ENCODE measurements around the gene KLHL22. TPM values are rescaled to one million over a fixed set of nuclear protein-coding genes. Genes with fewer than 3 reads are reported as not detected.

The KLHL22 gene
- total and polyA plus RNA-seq, 2 donors (not counting 3 experiments of a cell fraction or from before 2014, with no cell fraction given) = 24.2 to 33.6 TPM

- POLR2A ChIA-PET = no interaction called here
- H3K4me2 ChIP-seq (ENCODE audit: insufficient read depth, low read length) = peak overlapping the region; percentile 91
- BruUV-seq (replicated peaks) = no TSS peak
- H2AFZ ChIP-seq (ENCODE audit: low read depth, low read length) = peak overlapping the region; percentile 95
- TF ChIP-seq, protein P1, sequence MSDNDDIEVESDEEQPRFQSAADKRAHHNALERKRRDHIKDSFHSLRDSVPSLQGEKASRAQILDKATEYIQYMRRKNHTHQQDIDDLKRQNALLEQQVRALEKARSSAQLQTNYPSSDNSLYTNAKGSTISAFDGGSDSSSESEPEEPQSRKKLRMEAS (IDR thresholded peaks at IDR 0.05; ENCODE audit: insufficient read depth, insufficient read length) = peak; percentile 52
- TF ChIP-seq POLR2AphosphoS5 (IDR thresholded peaks at IDR 0.05; ENCODE audit: insufficient read depth, low read depth, low read length) = peak; percentile 50
- peak; percentile 93 for TF ChIP-seq POLR2A (IDR thresholded peaks at IDR 0.05; ENCODE audit: low read depth, low read length)
- no peak for TF ChIP-seq FOS (IDR thresholded peaks at IDR 0.05; ENCODE audit: borderline replicate concordance, insufficient read depth, low read length)
- TF ChIP-seq GATA2 (IDR thresholded peaks at IDR 0.05; ENCODE audit: insufficient read depth, insufficient read length, low read depth, low read length) = no peak
- peak; percentile 87 to 91 for TF ChIP-seq CTCF (IDR thresholded peaks at IDR 0.05; ENCODE audit: extremely low read depth in 1 of 2, insufficient read depth in 1 of 2, low read depth in 1 of 2, low read length in 2 of 2)
- no peak for TF ChIP-seq JUN (IDR thresholded peaks at IDR 0.05; ENCODE audit: borderline replicate concordance, insufficient read depth, insufficient read length, low read depth)
- TF ChIP-seq EZH2 (IDR thresholded peaks at IDR 0.05; ENCODE audit: borderline replicate concordance, low read depth, low read length, severe bottlenecking) = no peak
- TF ChIP-seq MYC (IDR thresholded peaks at IDR 0.05; ENCODE audit: low read depth, low read length) = no peak
- intact Hi-C loops (cut with micrococcal nuclease) = loop anchor here (1.0 to 10.0 kb wide), 5 partner anchors 11 to 171 kb away; partner anchors contain the start of genes DGCR6L, MED15 and SCARF2
- H3K79me2 ChIP-seq (ENCODE audit: control insufficient read depth, insufficient read depth, low read length) = peaks cover 5% of the 10 kb centered on the region
- dilution Hi-C loops (cut with MboI; ENCODE audit: extremely low pct_ligation_motif_present, low sequenced_read_pairs) = no loop called here
- H3K9ac ChIP-seq (replicated peaks; ENCODE audit: extremely low read depth, insufficient read depth, low read length) = peak overlapping the region; percentile 73
- no peaks in the 10 kb centered on the region for H4K20me1 ChIP-seq (replicated peaks; ENCODE audit: control insufficient read depth, extremely low read depth, insufficient read depth, low read length)
- no peaks in the 10 kb centered on the region for H3K27me3 ChIP-seq (ENCODE audit: control insufficient read depth in 2 of 2, insufficient read depth in 2 of 2, low read length in 2 of 2)
- H3K27ac ChIP-seq (ENCODE audit: insufficient read depth, low read depth, low read length) = peak overlapping the region; percentile 85
- H3K9me3 ChIP-seq (replicated peaks; ENCODE audit: control insufficient read depth, insufficient read depth, low read length) = no peaks in the 10 kb centered on the region
- DNase-seq (ENCODE audit: low read depth, low spot score) (peak; percentile 91), FAIRE-seq (peak; percentile 86)
- no peaks in the 10 kb centered on the region for H3K9me1 ChIP-seq (replicated peaks; ENCODE audit: control insufficient read depth, extremely low read depth, insufficient read depth, low read length)
- H3K4me3 ChIP-seq (replicated peaks in 1 of 3; ENCODE audit: insufficient read depth in 1 of 3, low read depth in 1 of 3, low read length in 3 of 3) = peak overlapping the region; percentile 62 to 77 (median 74)
- H3K4me1 ChIP-seq (ENCODE audit: control insufficient read depth, extremely low read depth, insufficient read depth, low read length) = peaks cover 12% of the 10 kb centered on the region
- CTCF ChIA-PET = interaction anchor here (0.6 to 1.8 kb wide), 9 partner anchors 13 to 78 kb away, joined by 3 to 19 read pairs (median 3); no protein-coding TSS in a partner anchor
- no peaks in the 10 kb centered on the region for H3K36me3 ChIP-seq (ENCODE audit: control insufficient read depth in 2 of 2, extremely low read depth in 1 of 2, insufficient read depth in 2 of 2, low read length in 2 of 2)
Measured at GRCh38 chr22:20495861-20496681, 476 bp upstream of the KLHL22 start.

Data from endothelial cell of umbilical vein (primary cell).